Gastrocnemius medialis (tissue), 4 donors: ENCODE results near the gene MIPEP. TPM values are rescaled to one million over a fixed set of nuclear protein-coding genes. Genes with fewer than 3 reads are reported as not detected.

Experiments
- ATAC-seq, 2 donors: fragments of 150-250 bp; one replicate each; pipeline ENCODE4 v1.9.1; 2016
- DNase-seq, 2 donors: peaks; one replicate each; pipeline ENCODE4 v3.0.0-alpha.2; 2019
- H3K27ac ChIP-seq, 4 donors: fragments of 200-600 bp; sonication (generic); 1 replicate in 1 of 4; 2 replicates in 3 of 4; pipeline ENCODE4 v1.5.1; 2016 to 2018; ENCODE audit warnings: mild to moderate bottlenecking in 2 of 4, moderate library complexity in 1 of 4
- H3K27me3 ChIP-seq, 3 donors: fragments of 200-600 bp; sonication (generic) in 2 of 3; 1 replicate in 1 of 3; 2 replicates in 2 of 3; pipeline versions ENCODE4 v1.5.1 to v1.6.0; 2016 to 2019; ENCODE audit warnings: mild to moderate bottlenecking in 1 of 3, moderate library complexity in 1 of 3
- H3K36me3 ChIP-seq, 2 donors: fragments of 200-600 bp; sonication (generic) in 1 of 2; one replicate each; pipeline ENCODE4 v1.5.1; 2017 to 2018
- H3K4me1 ChIP-seq, 2 donors: fragments of 200-600 bp; sonication (generic) in 1 of 2; one replicate each; pipeline ENCODE4 v1.5.1; 2016 to 2017; ENCODE audit warnings: mild to moderate bottlenecking in 2 of 2
- H3K4me3 ChIP-seq, 4 donors: fragments of 200-600 bp; sonication (generic) in 3 of 4; 1 replicate in 1 of 4; 2 replicates in 3 of 4; pipeline ENCODE4 v1.5.1; 2016 to 2019; ENCODE audit warnings: mild to moderate bottlenecking in 2 of 4
- H3K9me3 ChIP-seq, 3 donors: fragments of 200-600 bp; sonication (generic) in 2 of 3; 1 replicate in 1 of 3; 2 replicates in 2 of 3; pipeline ENCODE4 v1.5.1; 2016 to 2019
- POLR2A ChIP-seq, 2 donors: fragments of 450-650 bp; IDR thresholded peaks; one replicate each; pipeline ENCODE4 v1.6.1; 2017; ENCODE audit warnings: antibody characterized with exemption in 2 of 2, mild to moderate bottlenecking in 2 of 2, moderate library complexity in 2 of 2
- in situ Hi-C, 4 donors: fragments of 200-750 bp; cut with MboI; loops; one replicate each; pipeline versions ENCODE4 v1.15.0 to v1.8.0; 2017; ENCODE audit warnings: low sequenced_read_pairs in 4 of 4
- intact Hi-C: fragments of 100-400 bp; cut with DNase I; formaldehyde crosslinking; loops from one replicate; pipeline ENCODE4 v1.15.1; 2023; ENCODE audit warnings: low total_unique reads
- total RNA-seq, 4 donors: library from RNA; depleted of rRNA; stranded (reverse); fragments of >200 nt; gene quantifications; one replicate each; pipeline versions ENCODE4 v1.1.0 to v1.2.3, GENCODE V29; 2016
- TF ChIP-seq, protein P1 (sequence below), 5 experiments: fragments of 450-650 bp in 3 of 5; fragments of 200-600 bp in 2 of 5; sonication (generic) in 2 of 5; IDR thresholded peaks in 4 of 5; conservative IDR thresholded peaks in 1 of 5; 1 replicate in 4 of 5; 2 replicates in 1 of 5; pipeline ENCODE4 v1.5.1; 2016 to 2019; ENCODE audit warnings: antibody characterized with exemption in 5 of 5, mild to moderate bottlenecking in 3 of 5, moderate library complexity in 3 of 5

The MIPEP gene
- total RNA-seq, 4 donors from 2014 or later: 9.2 to 23.1 (median 14.0) TPM

DNA sequence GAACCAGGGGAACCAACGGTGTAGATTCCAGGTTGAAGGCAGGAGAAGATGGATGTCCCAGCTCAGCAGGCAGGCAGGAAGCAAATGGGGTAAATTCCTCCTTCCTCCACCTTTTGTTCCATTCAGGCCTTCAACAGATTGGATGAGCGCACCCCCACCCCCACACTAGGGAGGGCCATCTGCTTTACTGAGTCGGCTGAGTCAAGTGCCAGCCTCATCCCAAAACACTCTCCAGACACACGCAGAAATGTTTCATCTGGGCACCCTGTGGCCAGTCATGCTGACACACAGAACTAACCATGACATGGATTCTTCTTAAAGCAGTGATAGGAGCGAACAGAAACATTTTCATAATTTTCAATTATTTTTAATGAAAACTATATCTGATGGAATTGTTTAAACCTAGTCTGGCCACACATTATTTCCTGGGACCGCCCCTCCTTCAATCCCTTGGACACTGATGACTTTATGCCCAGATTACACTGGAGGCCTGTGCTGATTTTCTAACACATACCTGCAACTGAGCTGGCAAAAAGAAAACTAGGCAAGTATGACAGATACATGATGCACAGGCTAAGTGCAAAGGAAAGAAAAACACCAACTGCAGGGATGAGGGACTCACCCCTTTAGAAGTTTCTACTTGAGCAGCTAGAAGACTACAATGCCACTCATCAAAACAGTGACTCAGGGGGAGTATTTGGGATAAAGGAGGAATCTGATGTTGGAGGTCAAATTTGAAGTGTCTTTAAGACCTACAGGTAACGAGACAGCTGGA is 164.8 kb downstream of the MIPEP start:
- TF ChIP-seq, protein P1, sequence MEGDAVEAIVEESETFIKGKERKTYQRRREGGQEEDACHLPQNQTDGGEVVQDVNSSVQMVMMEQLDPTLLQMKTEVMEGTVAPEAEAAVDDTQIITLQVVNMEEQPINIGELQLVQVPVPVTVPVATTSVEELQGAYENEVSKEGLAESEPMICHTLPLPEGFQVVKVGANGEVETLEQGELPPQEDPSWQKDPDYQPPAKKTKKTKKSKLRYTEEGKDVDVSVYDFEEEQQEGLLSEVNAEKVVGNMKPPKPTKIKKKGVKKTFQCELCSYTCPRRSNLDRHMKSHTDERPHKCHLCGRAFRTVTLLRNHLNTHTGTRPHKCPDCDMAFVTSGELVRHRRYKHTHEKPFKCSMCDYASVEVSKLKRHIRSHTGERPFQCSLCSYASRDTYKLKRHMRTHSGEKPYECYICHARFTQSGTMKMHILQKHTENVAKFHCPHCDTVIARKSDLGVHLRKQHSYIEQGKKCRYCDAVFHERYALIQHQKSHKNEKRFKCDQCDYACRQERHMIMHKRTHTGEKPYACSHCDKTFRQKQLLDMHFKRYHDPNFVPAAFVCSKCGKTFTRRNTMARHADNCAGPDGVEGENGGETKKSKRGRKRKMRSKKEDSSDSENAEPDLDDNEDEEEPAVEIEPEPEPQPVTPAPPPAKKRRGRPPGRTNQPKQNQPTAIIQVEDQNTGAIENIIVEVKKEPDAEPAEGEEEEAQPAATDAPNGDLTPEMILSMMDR (IDR thresholded peaks at IDR 0.05 in 4 of 5, conservative IDR thresholded peaks at IDR 0.05 in 1 of 5): no peak
- TF ChIP-seq POLR2A (IDR thresholded peaks at IDR 0.05): no peak
- intact Hi-C loops: no loop called here
- H3K27ac ChIP-seq: peak overlapping the region in 3 of 4 donors; percentile 7 to 15 (median 7)
- in situ Hi-C loops: no loop called here
- no peaks in the 10 kb centered on the region for H3K4me1 ChIP-seq
- no peak for DNase-seq
- H3K4me3 ChIP-seq: no peak overlapping the region
- ATAC-seq: no peak
- no peaks in the 10 kb centered on the region for H3K9me3 ChIP-seq
- no peaks in the 10 kb centered on the region for H3K36me3 ChIP-seq
- no peaks in the 10 kb centered on the region for H3K27me3 ChIP-seq

DNA sequence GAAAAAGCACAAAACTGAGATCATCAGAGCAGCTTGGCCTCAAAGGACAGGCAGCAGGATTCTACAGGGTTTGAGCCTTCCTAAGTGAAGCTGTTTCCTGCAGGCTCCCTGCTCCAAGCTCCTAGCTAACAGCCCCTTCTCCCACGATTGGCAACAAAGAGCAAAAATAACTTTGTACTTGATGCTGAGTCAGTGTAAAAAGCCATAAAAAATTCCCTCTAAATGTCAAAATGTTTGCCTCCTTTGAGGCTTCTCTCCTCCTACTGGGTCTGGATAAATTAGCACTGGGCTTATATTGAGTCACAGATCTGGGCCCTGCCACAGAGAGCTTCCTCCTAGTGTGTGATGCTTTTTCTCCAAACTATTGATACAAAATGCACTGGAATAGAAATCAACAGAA is 165.7 kb downstream of the MIPEP start:
- no peaks in the 10 kb centered on the region for H3K4me1 ChIP-seq
- no peak overlapping the region for H3K4me3 ChIP-seq
- no peaks in the 10 kb centered on the region for H3K36me3 ChIP-seq
- DNase-seq (no peak), ATAC-seq (peak in 1 of 2 donors; percentile 31)
- H3K9me3 ChIP-seq: no peaks in the 10 kb centered on the region
- H3K27me3 ChIP-seq: no peaks in the 10 kb centered on the region
- no peak for TF ChIP-seq POLR2A (IDR thresholded peaks at IDR 0.05)
- TF ChIP-seq, protein P1 (IDR thresholded peaks at IDR 0.05 in 4 of 5, conservative IDR thresholded peaks at IDR 0.05 in 1 of 5): no peak
- intact Hi-C loops: no loop called here
- in situ Hi-C loops: no loop called here
- H3K27ac ChIP-seq: peak overlapping the region in 1 of 4 donors; percentile 7

- Histone ChIP-seq H3K9me3 (no peaks in the 10 kb centered on the region), H3K27me3 (no peaks in the 10 kb centered on the region), H3K36me3 (no peaks in the 10 kb centered on the region), H3K27ac (peak overlapping the region in 1 of 4 donors; percentile 7), H3K4me3 (no peak overlapping the region), H3K4me1 (no peaks in the 10 kb centered on the region)
- no peak for TF ChIP-seq POLR2A (IDR thresholded peaks at IDR 0.05)
- TF ChIP-seq, protein P1 (IDR thresholded peaks at IDR 0.05 in 4 of 5, conservative IDR thresholded peaks at IDR 0.05 in 1 of 5): no peak
- no peak for ATAC-seq
- intact Hi-C loops: no loop called here
- in situ Hi-C loops: no loop called here
- no peak for DNase-seq
These were observed 166.3 kb downstream of the MIPEP start for GRCh38 chr13:23722726-23723453.

DNA sequence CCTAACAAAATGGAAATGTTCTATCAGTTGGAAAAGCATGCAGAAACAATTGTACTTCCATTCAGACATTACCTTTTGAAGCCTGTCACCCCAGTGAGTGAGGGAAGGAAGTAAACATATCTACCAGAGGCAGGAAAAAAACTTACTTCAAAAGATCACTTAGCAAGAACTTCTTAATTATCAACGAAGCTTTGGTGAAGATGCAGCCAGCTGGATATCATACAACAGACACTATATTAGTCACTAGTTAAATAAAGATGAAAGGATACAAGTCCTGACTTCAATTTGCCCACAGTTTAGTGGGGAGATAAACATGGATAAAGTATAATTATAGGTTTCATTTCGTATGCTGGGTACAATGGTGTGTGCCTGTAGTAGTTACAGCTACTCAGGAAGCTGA is 170.2 kb downstream of the MIPEP start:
- DNase-seq (no peak), ATAC-seq (no peak)
- Histone ChIP-seq H3K27ac (no peak overlapping the region), H3K36me3 (no peaks in the 10 kb centered on the region), H3K9me3 (no peaks in the 10 kb centered on the region), H3K4me3 (no peak overlapping the region), H3K27me3 (no peaks in the 10 kb centered on the region), H3K4me1 (no peaks in the 10 kb centered on the region)
- intact Hi-C loops (no loop called here), in situ Hi-C loops (no loop called here)
- TF ChIP-seq, protein P1 (IDR thresholded peaks at IDR 0.05 in 4 of 5, conservative IDR thresholded peaks at IDR 0.05 in 1 of 5): no peak
- no peak for TF ChIP-seq POLR2A (IDR thresholded peaks at IDR 0.05)
